Thyroid gland (tissue), 4 donors: ENCODE data around the gene SULT6B1. TPM values are rescaled to one million over a fixed set of nuclear protein-coding genes. Genes with fewer than 3 reads are reported as not detected.
A peak's percentile ranks its signal among the peaks of the same experiment; 100 is the strongest.
"Not testable (repeated sequence)": the region's sequence is repeated elsewhere in the genome, so short reads cannot be mapped to it uniquely, and the experiment has no call there.

Experiments used
- DNase-seq, 2 donors: peaks; one replicate each; pipeline ENCODE4 v3.0.0-alpha.2; 2019
- H3K27ac ChIP-seq, 3 donors: fragments of 200-600 bp; sonication (generic); 1 replicate in 2 of 3; 2 replicates in 1 of 3; pipeline ENCODE4 v1.5.1; 2016 to 2019; ENCODE audit warnings: mild to moderate bottlenecking in 1 of 3, moderate library complexity in 1 of 3
- H3K27me3 ChIP-seq: fragments of 200-600 bp; sonication (generic); one replicate; pipeline ENCODE4 v1.5.1; 2019
- H3K36me3 ChIP-seq, 2 donors: fragments of 200-600 bp; sonication (generic); one replicate each; pipeline ENCODE4 v1.5.1; 2016 to 2019
- H3K4me1 ChIP-seq, 2 donors: fragments of 200-600 bp; sonication (generic); one replicate each; pipeline ENCODE4 v1.5.1; 2017 to 2019
- H3K4me3 ChIP-seq, 3 donors: fragments of 200-600 bp; sonication (generic); replicated peaks in 1 of 3; 1 replicate in 2 of 3; 2 replicates in 1 of 3; pipeline ENCODE4 v1.5.1; 2016; ENCODE audit warnings: mild to moderate bottlenecking in 1 of 3
- H3K9me3 ChIP-seq: fragments of 200-600 bp; sonication (generic); one replicate; pipeline ENCODE4 v1.5.1; 2017
- CTCF ChIP-seq, 6 experiments: fragments of 200-600 bp in 3 of 6; fragments of 450-650 bp in 3 of 6; sonication (generic) in 3 of 6; IDR thresholded peaks; one replicate each; pipeline ENCODE4 v1.5.1; 2016 to 2019; ENCODE audit warnings: antibody characterized with exemption in 6 of 6, mild to moderate bottlenecking in 2 of 6, inconsistent platforms in 1 of 6, moderate library complexity in 1 of 6
- POLR2A ChIP-seq, 2 donors: fragments of 450-650 bp; IDR thresholded peaks; one replicate each; pipeline ENCODE4 v1.6.1; 2017; ENCODE audit warnings: antibody characterized with exemption in 2 of 2, mild to moderate bottlenecking in 2 of 2, moderate library complexity in 1 of 2
- WGBS, 2 donors: methylation state at CpG; one replicate each; pipeline ENCODE4 v1.1.5; 2017; 5-methylcytosine and 5-hydroxymethylcytosine counted together
- intact Hi-C: fragments of 100-400 bp; cut with DNase I; formaldehyde crosslinking; loops from one replicate; pipeline ENCODE4 v1.15.1; 2023
- total RNA-seq, 4 donors: library from RNA; depleted of rRNA; stranded (reverse); fragments of >200 nt; gene quantifications; one replicate each; pipeline ENCODE4 v1.2.3, GENCODE V29; 2016

The SULT6B1 gene
- total RNA-seq, 4 donors from 2014 or later = not detected

- Histone ChIP-seq H3K36me3 (peaks cover 17 to 25% of the 10 kb centered on the region in 2 donors), H3K4me1 (no peaks in the 10 kb centered on the region), H3K27me3 (no peaks in the 10 kb centered on the region), H3K27ac (no peak overlapping the region), H3K9me3 (no peaks in the 10 kb centered on the region), H3K4me3 (no peak overlapping the region)
- DNase-seq = no peak
- WGBS, 2 donors = 87 to 92% methylated on average over 4 of the region's 4 CpGs
- intact Hi-C loops = no loop called here
- TF ChIP-seq CTCF (IDR thresholded peaks at IDR 0.05) (no peak), POLR2A (IDR thresholded peaks at IDR 0.05) (no peak)
These were observed 30.6 kb upstream of the SULT6B1 start for GRCh38 chr2:37219046-37219445.

DNA sequence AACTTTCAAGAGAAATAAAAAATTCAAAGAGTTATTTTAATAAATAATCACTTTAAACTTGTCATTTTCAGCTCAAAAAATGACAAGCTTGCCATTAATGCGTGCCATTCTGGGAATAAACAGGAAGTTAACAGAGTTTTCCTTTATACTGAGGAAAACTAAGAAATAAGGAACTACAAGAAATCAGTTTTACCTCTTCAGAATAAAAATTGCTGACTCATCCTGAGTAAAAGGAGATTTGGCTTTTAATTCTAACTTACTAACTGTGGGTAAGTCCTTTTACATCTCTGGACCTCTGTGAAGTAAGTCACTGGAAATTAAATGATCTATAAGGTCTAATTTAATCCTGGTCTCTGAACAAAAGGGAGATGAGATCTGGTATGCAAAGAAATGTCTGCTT lies 26.8 kb upstream of the SULT6B1 start:
- intact Hi-C loops = no loop called here
- H3K4me1 ChIP-seq = no peaks in the 10 kb centered on the region
- no peak for TF ChIP-seq POLR2A (IDR thresholded peaks at IDR 0.05)
- TF ChIP-seq CTCF (IDR thresholded peaks at IDR 0.05) = no peak
- no peaks in the 10 kb centered on the region for H3K9me3 ChIP-seq
- 84 to 89% methylated on average over 1 of the region's 1 CpG for WGBS, 2 donors
- DNase-seq = no peak
- peak overlapping the region in 2 of 3 donors; percentile 37 to 46 for H3K27ac ChIP-seq
- no peak overlapping the region for H3K4me3 ChIP-seq
- no peaks in the 10 kb centered on the region for H3K27me3 ChIP-seq
- peaks cover 9 to 24% of the 10 kb centered on the region in 2 donors for H3K36me3 ChIP-seq

- intact Hi-C loops = no loop called here
- TF ChIP-seq POLR2A (IDR thresholded peaks at IDR 0.05) (no peak), CTCF (IDR thresholded peaks at IDR 0.05) (no peak)
- peaks cover 18 to 44% of the 10 kb centered on the region in 2 donors for H3K36me3 ChIP-seq
- no peaks in the 10 kb centered on the region for H3K4me1 ChIP-seq
- H3K9me3 ChIP-seq = no peaks in the 10 kb centered on the region
- WGBS, 2 donors = 88 to 91% methylated on average over 3 of the region's 3 CpGs
- no peaks in the 10 kb centered on the region for H3K27me3 ChIP-seq
- H3K27ac ChIP-seq = no peak overlapping the region
- no peak for DNase-seq
- H3K4me3 ChIP-seq = no peak overlapping the region
These were observed 23.5 kb upstream of the SULT6B1 start for GRCh38 chr2:37211939-37212338.

- intact Hi-C loops = no loop called here
- Histone ChIP-seq H3K9me3 (no peaks in the 10 kb centered on the region), H3K4me3 (no peak overlapping the region), H3K36me3 (peaks cover 25 to 51% of the 10 kb centered on the region in 2 donors), H3K27ac (no peak overlapping the region), H3K27me3 (no peaks in the 10 kb centered on the region), H3K4me1 (no peaks in the 10 kb centered on the region)
- DNase-seq = no peak
- no peak for TF ChIP-seq CTCF (IDR thresholded peaks at IDR 0.05)
- TF ChIP-seq POLR2A (IDR thresholded peaks at IDR 0.05) = no peak
These were observed 22.7 kb upstream of the SULT6B1 start for GRCh38 chr2:37211212-37211611.

DNA sequence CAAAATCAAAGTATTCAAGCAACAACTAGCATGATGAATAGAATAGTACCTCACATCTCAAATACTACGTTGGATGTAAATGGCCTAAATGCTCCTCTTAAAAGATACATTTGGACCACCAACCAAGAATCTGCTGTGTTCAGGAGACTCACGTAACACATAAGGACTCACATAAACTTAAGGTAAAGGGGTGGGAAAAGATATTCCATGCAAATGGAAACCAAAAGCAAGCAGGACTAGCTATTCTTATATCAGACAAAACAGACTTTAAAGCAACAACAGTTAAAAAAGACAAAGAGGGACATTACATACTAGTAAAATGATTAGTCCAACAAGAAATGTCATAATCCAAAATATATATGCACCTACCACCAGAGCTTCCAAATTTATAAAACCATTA lies 18.3 kb upstream of the SULT6B1 start:
- WGBS, 2 donors = 93 to 98% methylated on average over 2 of the region's 2 CpGs
- H3K9me3 ChIP-seq, DNase-seq, intact Hi-C loops, H3K27ac ChIP-seq, H3K27me3 ChIP-seq, H3K4me3 ChIP-seq, H3K4me1 ChIP-seq: not testable (repeated sequence)
- H3K36me3 ChIP-seq = peaks cover 45 to 55% of the 10 kb centered on the region in 2 donors
